ENCODE measurements around the gene CAMK1D. TPM values are rescaled to one million over a fixed set of nuclear protein-coding genes. Genes with fewer than 3 reads are reported as not detected.
"Not testable (repeated sequence)": the region's sequence is repeated elsewhere in the genome, so short reads cannot be mapped to it uniquely, and the experiment has no call there.

The CAMK1D gene
- total and polyA plus RNA-seq, 8 donors, result 1.4 to 26.9 (median 3.9) TPM

DNA sequence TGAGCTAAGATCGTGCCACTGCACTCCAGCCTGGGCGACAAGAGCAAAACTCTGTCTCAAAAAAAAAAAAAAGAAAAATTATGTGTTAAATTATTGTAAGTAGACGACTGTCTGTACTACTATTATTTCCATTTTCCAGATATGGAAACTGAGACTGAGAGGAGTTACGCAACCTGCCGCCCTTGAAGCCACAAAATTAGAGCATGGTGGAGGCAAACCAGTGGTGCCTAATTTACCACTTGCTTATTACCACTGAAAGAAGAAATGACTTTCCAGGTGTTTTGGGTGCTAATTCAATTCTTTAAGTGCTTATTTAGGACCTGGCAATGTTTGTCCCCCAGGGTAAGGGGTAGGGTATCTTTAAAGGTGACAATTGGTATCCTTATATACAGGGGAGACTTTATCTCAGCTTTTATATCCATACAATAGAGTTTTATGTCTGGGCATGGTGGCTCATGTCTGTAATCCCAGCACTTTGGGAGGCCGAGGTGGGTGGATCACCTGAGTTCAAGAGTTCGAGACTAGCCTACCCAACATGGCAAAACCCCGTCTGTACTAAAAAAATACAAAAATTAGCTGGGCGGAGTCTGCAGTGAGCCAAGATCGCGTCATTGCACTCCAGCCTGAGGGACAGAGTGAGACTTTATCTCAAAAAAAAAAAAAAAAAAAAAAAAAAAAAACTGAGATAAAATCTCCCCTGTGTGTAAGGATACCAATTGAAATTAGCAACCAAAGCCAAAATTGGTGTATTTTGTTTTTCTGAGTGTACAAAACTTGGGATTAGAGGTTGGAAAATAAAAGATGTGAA lies 16.6 kb upstream of the CAMK1D start:
- WGBS, 5 donors, result 64 to 72% (median 68%) methylated on average over 11 of the region's 11 CpGs
- no peaks in the 10 kb centered on the region for H3K36me3 ChIP-seq

DNA sequence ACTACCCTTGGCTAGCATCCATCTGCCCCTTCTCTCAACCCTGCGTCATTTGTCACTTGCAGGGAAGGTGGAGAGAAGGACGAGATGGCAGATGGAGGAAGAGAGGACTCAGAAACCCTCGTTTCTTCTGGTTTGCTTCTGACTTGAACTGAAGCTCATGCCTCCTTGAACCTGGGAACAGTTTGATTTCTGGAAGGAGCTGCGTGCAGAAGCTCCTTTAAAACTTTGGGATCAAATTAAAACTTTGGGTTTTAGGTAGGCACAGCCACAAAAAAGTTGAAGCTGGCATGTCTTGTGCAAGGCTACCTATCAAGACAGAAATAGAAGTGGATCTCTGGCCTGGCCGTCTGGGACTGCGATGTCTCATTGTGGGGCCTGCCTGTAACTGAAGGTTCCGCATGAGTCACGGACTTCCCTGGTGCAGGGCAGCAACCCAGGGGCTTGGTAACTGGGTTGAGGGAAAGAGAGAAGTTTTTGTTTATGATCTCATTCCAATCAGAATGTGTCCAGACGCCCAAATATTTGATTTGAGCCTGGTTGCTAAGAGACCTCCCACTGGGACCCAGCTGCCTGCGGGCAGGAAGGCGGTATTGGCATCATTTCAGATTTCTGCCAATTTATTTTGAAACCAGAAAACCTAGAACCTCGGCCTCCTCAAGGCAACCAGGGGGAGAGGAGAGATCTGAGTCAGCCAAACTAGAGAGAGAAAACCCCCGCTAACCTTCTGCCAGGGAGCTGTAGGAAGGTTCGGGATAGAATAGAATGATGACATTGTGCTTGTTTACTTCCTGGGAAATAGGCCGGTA lies 15.8 kb upstream of the CAMK1D start:
- Histone ChIP-seq H3K4me1 (peaks cover 5 to 22% (median 14%) of the 10 kb centered on the region in 4 donors), H3K4me3 (no peak overlapping the region), H3K36me3 (no peaks in the 10 kb centered on the region), H3K27me3 (no peaks in the 10 kb centered on the region), H3K9me3 (no peaks in the 10 kb centered on the region), H3K27ac (peak overlapping the region in 4 of 5 donors; percentile 16 to 55 (median 38))
- TF ChIP-seq POLR2AphosphoS5 (IDR thresholded peaks at IDR 0.05) (peak in 1 of 3 donors; percentile 53), POLR2A (IDR thresholded peaks at IDR 0.05) (no peak)
- intact Hi-C loops (cut with DNase I; ENCODE audit: low total_unique reads), result no loop called here
- 20 to 32% (median 27%) methylated on average over 15 of the region's 15 CpGs for WGBS, 5 donors
- DNase-seq, result peak; percentile 37 to 75

More for the DNA sequence above, 16.6 kb upstream of the CAMK1D start:
- H3K9me3 ChIP-seq, result no peaks in the 10 kb centered on the region
- H3K27ac ChIP-seq, result peak overlapping the region in 3 of 5 donors; percentile 16 to 55 (median 45)
- H3K4me1 ChIP-seq, result peaks cover 5 to 22% (median 14%) of the 10 kb centered on the region in 4 donors
- no peak overlapping the region for H3K4me3 ChIP-seq
- intact Hi-C loops (cut with DNase I; ENCODE audit: low total_unique reads), result no loop called here
- DNase-seq, result no peak
- TF ChIP-seq POLR2A (IDR thresholded peaks at IDR 0.05), result no peak
- no peak for TF ChIP-seq EP300 (IDR thresholded peaks at IDR 0.05)
- TF ChIP-seq POLR2AphosphoS5 (IDR thresholded peaks at IDR 0.05), result no peak
- TF ChIP-seq CTCF (IDR thresholded peaks at IDR 0.05), result no peak
- no peaks in the 10 kb centered on the region for H3K27me3 ChIP-seq

DNA sequence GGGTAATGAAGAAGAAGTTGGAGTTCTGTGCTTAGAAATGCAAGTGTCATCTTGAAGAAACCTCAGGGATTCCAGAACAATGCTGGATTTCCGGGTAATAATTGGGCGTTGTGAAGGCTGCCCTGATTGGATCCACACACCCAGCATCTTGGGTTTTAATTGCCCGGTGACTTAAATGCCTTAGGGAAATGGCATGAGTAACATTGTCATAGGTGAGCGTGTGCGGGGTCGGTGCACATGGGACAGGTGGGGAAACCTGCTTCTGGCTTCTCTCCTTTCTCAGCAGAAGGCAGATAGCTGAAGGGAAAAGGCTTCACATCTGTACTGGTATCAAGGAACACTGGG lies 15.2 kb upstream of the CAMK1D start:
- Histone ChIP-seq H3K4me3 (no peak overlapping the region), H3K27me3 (no peaks in the 10 kb centered on the region), H3K27ac (peak overlapping the region in 3 of 5 donors; percentile 16 to 45 (median 30)), H3K4me1 (peaks cover 5 to 19% (median 13%) of the 10 kb centered on the region in 4 donors), H3K36me3 (no peaks in the 10 kb centered on the region), H3K9me3 (no peaks in the 10 kb centered on the region)
- WGBS, 5 donors, result 79 to 91% (median 83%) methylated on average over 6 of the region's 6 CpGs
- TF ChIP-seq POLR2AphosphoS5 (IDR thresholded peaks at IDR 0.05) (no peak), POLR2A (IDR thresholded peaks at IDR 0.05) (no peak), CTCF (IDR thresholded peaks at IDR 0.05) (no peak), EP300 (IDR thresholded peaks at IDR 0.05) (no peak)
- no peak for DNase-seq
- intact Hi-C loops (cut with DNase I; ENCODE audit: low total_unique reads), result no loop called here

DNA sequence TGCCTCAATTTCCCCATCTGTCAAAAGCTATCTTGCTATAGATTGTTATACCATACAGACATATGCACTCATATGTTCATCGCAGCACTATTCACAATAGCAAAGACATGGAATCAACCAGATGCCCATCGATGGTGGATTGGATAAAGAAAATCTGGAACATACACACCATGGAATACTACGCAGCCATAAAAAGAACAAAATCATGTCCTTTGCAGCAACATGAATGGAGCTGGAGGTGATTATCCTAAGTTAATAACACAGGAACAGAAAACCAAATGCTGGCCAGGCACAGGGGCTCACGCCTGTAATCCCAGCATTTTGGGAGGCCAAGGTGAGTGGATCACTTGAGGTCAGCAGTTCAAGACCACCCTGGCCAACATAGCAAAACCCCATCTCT lies 14.2 kb upstream of the CAMK1D start:
- H3K9me3 ChIP-seq; intact Hi-C loops (cut with DNase I; ENCODE audit: low total_unique reads); DNase-seq; H3K27ac ChIP-seq; H3K27me3 ChIP-seq; H3K4me3 ChIP-seq; H3K36me3 ChIP-seq: not testable (repeated sequence)
- peaks cover 5 to 16% (median 12%) of the 10 kb centered on the region in 4 donors for H3K4me1 ChIP-seq
- 72 to 97% (median 75%) methylated on average over 4 of the region's 4 CpGs for WGBS, 5 donors

- peak in 1 of 2 donors; percentile 72 for DNase-seq
- H3K27ac ChIP-seq, result no peak overlapping the region
- intact Hi-C loops (cut with DNase I; ENCODE audit: low total_unique reads), result no loop called here
Measured at GRCh38 chr10:12337453-12338372, 11.6 kb upstream of the CAMK1D start.

More at GRCh38 chr10:12337453-12338372, 11.6 kb upstream of the CAMK1D start:
- H3K4me3 ChIP-seq, result no peak overlapping the region
- TF ChIP-seq EP300 (IDR thresholded peaks at IDR 0.05), result no peak
- TF ChIP-seq POLR2A (IDR thresholded peaks at IDR 0.05), result no peak
- TF ChIP-seq CTCF (IDR thresholded peaks at IDR 0.05), result no peak
- TF ChIP-seq POLR2AphosphoS5 (IDR thresholded peaks at IDR 0.05), result peak in 1 of 3 donors; percentile 8
- no peaks in the 10 kb centered on the region for H3K9me3 ChIP-seq
- no peaks in the 10 kb centered on the region for H3K36me3 ChIP-seq
- 50 to 73% (median 66%) methylated on average over 9 of the region's 9 CpGs for WGBS, 5 donors
- H3K27me3 ChIP-seq, result no peaks in the 10 kb centered on the region
- H3K4me1 ChIP-seq, result peaks cover 5 to 15% (median 11%) of the 10 kb centered on the region in 4 donors

All from stomach (tissue), 9 donors.